Fibroblast of the conjunctiva (primary cell): ENCODE results near the gene MAPK6.
A peak's percentile ranks its signal among the peaks of the same experiment; 100 is the strongest.
"Not testable (repeated sequence)": the region's sequence is repeated elsewhere in the genome, so short reads cannot be mapped to it uniquely, and the experiment has no call there.

Source experiments
- DNase-seq: peaks from one replicate; pipeline ENCODE4 v3.0.0-alpha.2; 2010; ENCODE audit warnings: low read depth

The MAPK6 gene

GRCh38 chr15:52080706-52081392 is 61.8 kb downstream of the MAPK6 start:
- DNase-seq: no peak

DNA sequence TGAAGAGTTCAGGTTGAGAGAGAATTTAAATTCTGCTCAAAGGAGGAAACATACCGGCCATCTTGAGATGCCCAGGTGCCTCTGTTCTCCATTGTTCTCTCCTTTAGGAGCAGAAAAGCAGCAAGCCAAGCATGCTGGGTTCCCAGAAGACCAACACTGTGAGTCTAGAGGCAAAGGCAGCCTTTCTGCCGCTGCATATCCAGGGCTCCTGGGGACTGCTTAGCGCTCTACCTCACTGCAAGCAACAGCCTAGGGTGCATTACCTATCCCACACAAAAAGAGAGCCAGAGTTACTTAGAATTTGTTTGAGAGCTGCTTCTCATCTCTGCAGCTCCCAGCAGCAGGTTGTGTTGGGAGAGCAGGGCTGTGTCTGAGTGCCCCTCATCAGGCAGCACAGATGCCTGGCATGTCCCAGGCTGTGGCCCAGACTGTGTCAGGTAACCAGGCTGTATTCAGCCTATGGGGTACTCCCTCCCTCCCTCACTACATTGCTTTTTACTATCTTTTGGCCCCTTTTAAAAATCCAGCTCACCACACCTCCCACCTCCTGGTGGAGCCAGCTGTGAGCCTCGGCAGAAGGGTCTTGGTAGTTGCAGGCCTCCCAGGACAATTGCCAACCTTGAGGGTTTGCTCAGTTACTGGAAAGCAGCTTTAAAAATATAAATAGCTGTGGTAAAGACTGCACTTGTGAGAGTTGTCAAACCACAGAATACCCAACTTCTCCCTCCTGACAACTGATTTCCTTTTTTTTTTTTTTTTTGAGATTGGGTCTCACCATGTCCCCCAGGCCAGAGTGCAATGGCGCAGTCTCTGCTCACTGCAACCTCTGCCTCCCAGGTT is 63.4 kb downstream of the MAPK6 start:
- no peak for DNase-seq

DNA sequence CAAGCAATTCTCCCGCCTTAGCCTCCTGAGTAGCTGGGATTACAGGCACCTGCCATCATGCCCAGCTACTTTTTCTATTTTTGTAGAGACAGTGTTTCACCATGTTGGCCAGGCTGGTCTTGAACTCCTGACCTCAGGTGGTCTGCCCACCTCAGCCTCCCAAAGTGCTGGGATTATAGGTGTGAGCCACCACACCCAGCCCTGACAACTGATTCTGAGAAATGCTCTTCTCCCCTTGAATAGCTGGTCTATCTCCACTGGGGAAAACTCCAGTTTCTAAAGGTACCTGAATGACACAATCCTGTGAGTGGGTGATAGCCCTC is 64.0 kb downstream of the MAPK6 start:
- DNase-seq: not testable (repeated sequence)

GRCh38 chr15:52083603-52084002 is 64.6 kb downstream of the MAPK6 start:
- no peak for DNase-seq

DNA sequence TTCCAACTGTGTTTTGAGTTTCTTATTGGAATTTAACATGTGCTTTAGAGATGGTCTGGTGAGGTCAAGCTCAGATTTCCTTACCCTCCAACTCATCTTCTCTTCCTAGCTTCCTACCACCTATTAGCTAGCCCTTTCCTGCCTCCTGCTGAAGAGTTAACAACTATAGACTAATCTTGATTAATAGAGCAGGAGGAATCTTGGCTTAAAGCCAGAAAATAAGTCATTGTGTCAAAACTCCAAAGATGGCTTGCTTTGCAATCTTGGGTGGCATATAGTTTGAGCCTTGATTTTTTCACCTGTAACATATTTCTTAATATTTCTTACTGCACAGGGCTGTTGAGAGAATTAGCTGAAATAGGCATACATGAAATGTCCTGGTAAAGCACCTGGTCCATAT is 66.3 kb downstream of the MAPK6 start:
- DNase-seq: no peak

DNA sequence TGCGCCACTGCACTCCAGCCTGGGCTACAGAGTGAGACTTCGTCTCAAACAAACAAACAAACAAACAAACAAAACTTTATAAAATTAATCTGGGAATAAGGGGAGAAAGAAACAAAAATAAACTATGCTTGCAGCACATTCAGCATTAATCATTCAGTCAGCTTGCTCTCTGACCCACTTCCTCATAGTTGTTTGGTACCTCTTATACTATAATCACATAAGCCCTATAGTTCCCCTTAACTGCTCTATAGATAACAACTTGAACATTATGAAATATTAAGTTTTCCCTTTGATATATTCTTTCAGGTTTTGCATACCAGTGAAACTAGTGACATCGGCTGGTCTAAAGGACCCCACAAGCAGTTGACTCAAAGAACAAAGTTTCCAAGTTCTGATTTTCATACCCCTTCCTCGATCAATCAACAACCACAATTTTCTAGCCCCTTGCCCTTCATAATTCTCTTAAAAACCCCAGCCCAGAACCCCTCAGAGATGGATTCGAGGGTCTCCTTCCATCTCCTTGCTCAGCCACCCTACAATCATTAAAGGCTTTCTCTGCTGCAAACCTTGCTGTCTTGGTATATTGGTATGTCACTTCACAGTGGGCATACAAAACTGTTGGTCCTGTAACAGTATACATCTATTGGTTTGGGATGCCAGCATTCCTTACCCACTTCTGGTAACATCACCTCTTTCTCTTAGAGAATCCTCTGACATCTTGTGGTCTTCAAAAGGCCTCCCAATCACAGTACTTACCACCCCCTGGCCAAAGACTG is 67.2 kb downstream of the MAPK6 start:
- DNase-seq: no peak

DNA sequence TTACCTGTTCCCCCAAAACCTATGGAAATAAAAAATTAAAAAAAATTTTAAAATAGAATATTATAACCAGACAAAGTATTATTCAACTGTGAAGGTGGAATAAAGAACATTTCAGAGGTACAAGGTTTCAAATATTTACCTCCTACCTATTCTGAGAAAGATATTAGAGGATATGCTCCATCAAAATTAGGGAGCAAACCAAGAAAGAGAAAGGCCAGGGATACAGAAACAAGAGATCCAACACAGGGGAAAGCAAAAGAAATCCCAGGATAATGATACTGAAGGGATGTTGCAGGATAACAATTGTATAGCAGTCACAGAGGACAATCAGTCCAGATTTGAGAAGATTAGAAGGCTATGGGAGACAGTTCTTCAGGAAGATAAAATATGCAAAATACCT is 71.2 kb downstream of the MAPK6 start:
- no peak for DNase-seq

DNA sequence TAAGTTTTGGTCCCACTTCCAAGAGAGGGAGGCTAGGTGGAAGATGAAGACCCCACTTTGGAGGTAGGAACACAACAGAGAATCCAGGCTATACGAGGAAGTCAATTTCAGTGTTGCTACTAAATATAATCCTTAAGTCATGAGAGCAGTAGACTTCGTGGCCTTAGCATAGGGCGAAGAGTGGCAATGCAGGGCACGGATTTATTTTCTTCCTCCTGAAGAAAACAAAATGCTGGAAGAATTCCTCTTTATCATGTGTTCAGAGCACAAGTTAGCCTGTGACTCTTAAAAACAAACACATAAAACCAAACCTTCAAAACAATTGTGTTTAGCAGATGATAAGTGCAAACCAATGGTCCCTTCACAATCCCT is 74.1 kb downstream of the MAPK6 start:
- no peak for DNase-seq

GRCh38 chr15:52093539-52094510 is 74.8 kb downstream of the MAPK6 start:
- DNase-seq: peak; percentile 82

GRCh38 chr15:52094811-52095584 is 76.0 kb downstream of the MAPK6 start:
- DNase-seq: no peak

DNA sequence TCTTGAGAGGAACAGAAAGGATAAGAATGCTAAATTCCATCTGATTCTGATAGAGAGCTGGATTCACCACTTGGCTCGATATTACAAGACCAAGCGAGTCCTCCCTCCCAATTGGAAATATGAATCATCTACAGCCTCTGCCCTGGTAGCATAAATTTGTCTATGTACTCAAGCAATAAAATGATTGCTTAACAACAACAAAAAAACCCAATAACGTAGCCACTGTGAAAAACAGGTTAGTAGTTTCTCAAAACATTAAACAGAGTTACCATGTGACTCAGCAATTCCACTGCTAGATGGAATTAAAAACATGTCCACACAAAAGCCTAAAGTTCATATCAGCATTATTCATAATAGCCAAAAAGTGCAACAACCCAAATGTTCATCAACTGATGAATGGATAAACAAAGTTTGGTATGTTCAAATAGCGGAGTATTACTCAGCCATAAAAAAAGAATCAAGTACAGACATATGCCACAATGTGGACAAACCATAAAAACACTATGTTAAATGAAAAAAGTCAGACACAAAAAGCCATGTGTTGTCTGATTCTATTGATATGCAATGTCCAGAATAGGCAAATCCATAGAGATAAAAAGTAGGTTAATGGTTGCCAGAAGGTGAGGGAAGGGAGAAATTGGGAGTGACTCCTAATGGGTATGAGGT is 76.7 kb downstream of the MAPK6 start:
- DNase-seq: peak; percentile 93

DNA sequence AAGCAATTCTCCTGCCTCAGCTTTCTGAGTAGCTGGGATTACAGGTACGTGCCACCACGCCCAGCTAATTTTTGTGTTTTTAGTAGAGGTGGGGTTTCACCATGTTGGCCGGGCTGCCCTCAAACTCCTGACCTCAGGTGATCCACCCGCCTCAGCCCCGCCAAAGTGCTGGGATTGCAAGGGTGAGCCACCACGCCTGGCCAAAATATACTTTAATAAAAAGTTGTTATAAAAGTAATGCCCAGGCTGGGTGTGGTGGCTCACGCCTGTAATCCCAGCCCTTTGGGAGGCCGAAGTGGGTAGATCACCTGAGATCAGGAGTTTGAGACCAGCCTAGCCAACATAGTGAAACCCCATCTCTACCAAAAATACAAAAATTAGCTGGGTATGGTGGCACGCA is 77.5 kb downstream of the MAPK6 start:
- not testable (repeated sequence) for DNase-seq

DNA sequence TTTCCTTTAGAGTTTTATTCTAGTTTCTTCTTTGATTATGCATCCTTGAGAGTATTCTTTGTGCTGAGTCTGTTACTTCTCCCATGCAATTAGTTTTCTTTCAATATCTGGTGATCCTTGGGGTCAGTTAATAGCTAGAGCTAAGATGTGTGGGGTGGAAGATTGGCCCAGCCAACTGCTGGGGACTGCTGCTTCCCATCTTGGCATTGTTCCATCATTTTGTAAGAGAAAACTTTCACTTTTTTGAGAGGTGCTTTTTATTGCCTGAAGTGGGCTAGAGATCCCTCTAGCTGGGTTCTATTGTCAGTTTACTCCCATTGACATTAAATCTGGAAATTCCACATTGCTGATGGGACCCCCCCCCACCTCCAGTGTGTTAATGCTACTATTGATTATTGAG is 78.2 kb downstream of the MAPK6 start:
- no peak for DNase-seq

DNA sequence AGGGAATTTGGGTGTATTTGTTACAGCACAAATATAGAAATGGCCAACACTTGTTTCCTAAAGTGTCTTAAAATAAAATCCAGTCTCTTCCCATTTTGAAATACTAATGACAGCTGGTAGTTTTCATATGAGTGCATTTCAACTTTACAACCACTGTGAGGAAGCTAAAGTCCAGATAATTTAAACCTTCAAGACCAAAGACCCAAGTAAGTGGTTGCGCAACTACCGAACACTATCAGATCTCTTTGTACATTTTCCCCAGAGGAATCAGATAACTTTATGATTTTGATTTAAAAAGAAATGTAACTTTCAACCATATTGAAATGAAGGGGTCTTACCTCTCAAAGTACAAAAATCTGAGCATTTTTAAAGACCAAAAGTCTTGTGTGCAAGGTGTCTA is 79.3 kb downstream of the MAPK6 start:
- DNase-seq: no peak

- no peak for DNase-seq
Observed at GRCh38 chr15:52099651-52100272, 80.7 kb downstream of the MAPK6 start.

- peak; percentile 86 for DNase-seq
Observed at GRCh38 chr15:52100807-52101442, 81.9 kb downstream of the MAPK6 start.

GRCh38 chr15:52101542-52102323 is 82.7 kb downstream of the MAPK6 start:
- no peak for DNase-seq

- DNase-seq: peak; percentile 86
Observed at GRCh38 chr15:52102463-52102862, 83.4 kb downstream of the MAPK6 start.
